PC-3 (cell line): ENCODE data around the gene DNAJC5. TPM values are rescaled to one million over a fixed set of nuclear protein-coding genes. Genes with fewer than 3 reads are reported as not detected.

ENCODE experiments used
- ATAC-seq: fragments of 200-7000 bp; cut with Tn5 transposase; 2 replicates; pipeline ENCODE4 v1.9.1; 2020; ENCODE audit warnings: mild to moderate bottlenecking, moderate library complexity
- BruUV-seq: library from RNA; stranded (reverse); fragments of 400-500 nt; replicated peaks from 2 replicates; lab custom pipeline; 2021; lab: Mats Ljungman, UMichigan
- CTCF ChIA-PET: fragments of 300-600 bp; sonication (Branson Sonifier 250); formaldehyde crosslinking; loops from one replicate; lab custom pipeline; 2022; ENCODE audit warnings: antibody characterized with exemption; lab: Charles Lee
- POLR2A ChIA-PET: fragments of 300-600 bp; sonication (Branson Sonifier 250); formaldehyde crosslinking; loops from one replicate; lab custom pipeline; 2022; ENCODE audit warnings: antibody characterized with exemption; ENCODE audit not compliant: unreplicated experiment; lab: Charles Lee
- DNase-seq: peaks from one replicate; pipeline ENCODE4 v3.0.0-alpha.2; 2015
- H2AFZ ChIP-seq: fragments of 300-600 bp; sonication (generic); 2 replicates; pipeline ENCODE4 v1.6.0; 2016; ENCODE audit warnings: antibody characterized with exemption, low read length
- H3F3A ChIP-seq: fragments of 300-600 bp; sonication (generic); one replicate; pipeline ENCODE4 v1.6.0; 2017; ENCODE audit warnings: antibody characterized with exemption, low read length, control low read depth, mild to moderate bottlenecking; ENCODE audit not compliant: unreplicated experiment
- H3K27ac ChIP-seq: fragments of 300-600 bp; sonication (generic); 2 replicates; pipeline ENCODE4 v1.5.1; 2016; ENCODE audit warnings: mild to moderate bottlenecking, low read length
- H3K27me3 ChIP-seq: fragments of 300-600 bp; sonication (generic); 2 replicates; pipeline ENCODE4 v1.6.1; 2016; ENCODE audit warnings: low read length, mixed read lengths
- H3K36me3 ChIP-seq: fragments of 300-600 bp; sonication (generic); 2 replicates; pipeline ENCODE4 v1.6.1; 2016; ENCODE audit warnings: low read depth, mixed run types, low read length, mixed read lengths
- H3K4me1 ChIP-seq: fragments of 300-600 bp; sonication (generic); 2 replicates; pipeline ENCODE4 v1.5.1; 2016; ENCODE audit warnings: low read length; ENCODE audit not compliant: insufficient read depth
- H3K4me2 ChIP-seq: fragments of 300-600 bp; sonication (generic); 2 replicates; pipeline ENCODE4 v1.6.0; 2016; ENCODE audit warnings: low read length
- H3K4me3 ChIP-seq: fragments of 300-600 bp; sonication (generic); 2 replicates; pipeline ENCODE4 v1.5.1; 2016; ENCODE audit warnings: mild to moderate bottlenecking, low read length, mixed read lengths
- H3K79me2 ChIP-seq: fragments of 300-600 bp; sonication (generic); 2 replicates; pipeline ENCODE4 v1.6.1; 2017; ENCODE audit warnings: low read length, mixed read lengths
- H3K9ac ChIP-seq: fragments of 300-600 bp; sonication (generic); 2 replicates; pipeline ENCODE4 v1.6.0; 2016; ENCODE audit warnings: mild to moderate bottlenecking, low read length
- H3K9me2 ChIP-seq: fragments of 300-600 bp; sonication (generic); replicated peaks from 2 replicates; pipeline ENCODE4 v1.6.1; 2016; ENCODE audit warnings: mixed run types, low read length, mixed read lengths
- H3K9me3 ChIP-seq: fragments of 300-600 bp; sonication (generic); 2 replicates; pipeline ENCODE4 v1.6.1; 2016; ENCODE audit warnings: low read length, mixed read lengths
- H4K20me1 ChIP-seq: fragments of 300-600 bp; sonication (generic); 2 replicates; pipeline ENCODE4 v1.6.1; 2016; ENCODE audit warnings: low read length, mixed read lengths
- EZH2 ChIP-seq: fragments of 300-600 bp; sonication (generic); IDR thresholded peaks from one replicate; pipeline ENCODE4 v1.6.1; 2017; ENCODE audit warnings: antibody characterized with exemption, mild to moderate bottlenecking, low read length; ENCODE audit not compliant: unreplicated experiment
- EZH2phosphoT487 ChIP-seq: fragments of 300-600 bp; sonication (generic); IDR thresholded peaks from 2 replicates; pipeline ENCODE4 v1.6.1; 2018; ENCODE audit warnings: mild to moderate bottlenecking, antibody characterized with exemption, low read length, borderline replicate concordance
- intact Hi-C: fragments of 100-400 bp; cut with micrococcal nuclease; formaldehyde crosslinking; loops from 2 replicates; pipeline ENCODE4 v1.9.0; 2023
- total RNA-seq: library from RNA; depleted of rRNA; stranded (reverse); fragments of >200 nt; gene quantifications from 2 replicates; pipeline ENCODE4 v1.2.3, GENCODE V29; 2014
- TF ChIP-seq, protein P1 (sequence below): fragments of 300-600 bp; sonication (generic); conservative IDR thresholded peaks from 2 replicates; pipeline ENCODE4 v1.5.1; 2017; ENCODE audit warnings: antibody characterized with exemption, low read depth, mild to moderate bottlenecking, low read length

The DNAJC5 gene
- total RNA-seq, 1 experiment from 2014 or later, result 73.7 TPM

DNA sequence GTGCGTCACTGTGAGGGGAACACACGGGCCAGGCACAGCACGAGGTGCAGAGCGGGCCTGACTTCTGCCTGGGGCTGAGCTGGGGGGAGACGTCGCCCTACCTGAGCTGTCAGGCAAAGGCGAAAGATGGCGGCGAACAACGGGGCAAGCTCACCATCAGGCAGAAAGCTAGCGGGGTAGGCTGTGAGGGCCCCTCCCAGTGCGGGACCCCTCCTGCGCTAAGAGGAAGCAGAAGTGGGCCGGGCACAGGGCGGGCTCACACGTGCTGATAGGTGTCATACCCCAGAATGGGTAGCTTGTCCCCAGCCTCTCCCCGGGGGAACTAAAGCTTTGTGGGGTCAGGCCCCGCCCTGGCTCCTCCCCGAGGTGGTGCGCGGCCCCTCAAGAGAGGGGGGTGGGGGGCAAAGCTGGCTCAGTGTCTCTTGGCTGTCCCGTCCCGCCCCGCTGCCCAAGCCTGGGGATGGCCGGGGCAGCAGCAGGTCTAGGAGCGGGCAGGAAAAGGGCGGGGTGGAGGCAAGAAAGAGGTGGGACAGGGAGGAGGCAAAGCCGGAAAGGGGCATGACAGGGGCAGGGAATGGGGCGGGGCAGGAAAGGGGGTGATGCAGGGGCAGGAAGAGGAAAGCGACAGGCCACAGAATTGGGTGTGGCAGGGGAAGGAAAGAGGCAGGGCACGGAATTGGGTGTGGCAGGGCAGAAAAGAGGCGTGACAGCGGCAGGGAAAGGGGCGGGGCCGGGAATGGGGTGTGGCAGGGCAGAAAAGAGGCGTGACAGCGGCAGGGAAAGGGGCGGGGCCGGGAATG, 46.6 kb downstream of the DNAJC5 start:
- no peak overlapping the region for H2AFZ ChIP-seq
- no TSS peak for BruUV-seq
- intact Hi-C loops, result no loop called here
- no peak overlapping the region for H3K4me3 ChIP-seq
- peaks cover 23% of the 10 kb centered on the region for H3K36me3 ChIP-seq
- peaks cover 9% of the 10 kb centered on the region for H3F3A ChIP-seq
- TF ChIP-seq, protein P1, sequence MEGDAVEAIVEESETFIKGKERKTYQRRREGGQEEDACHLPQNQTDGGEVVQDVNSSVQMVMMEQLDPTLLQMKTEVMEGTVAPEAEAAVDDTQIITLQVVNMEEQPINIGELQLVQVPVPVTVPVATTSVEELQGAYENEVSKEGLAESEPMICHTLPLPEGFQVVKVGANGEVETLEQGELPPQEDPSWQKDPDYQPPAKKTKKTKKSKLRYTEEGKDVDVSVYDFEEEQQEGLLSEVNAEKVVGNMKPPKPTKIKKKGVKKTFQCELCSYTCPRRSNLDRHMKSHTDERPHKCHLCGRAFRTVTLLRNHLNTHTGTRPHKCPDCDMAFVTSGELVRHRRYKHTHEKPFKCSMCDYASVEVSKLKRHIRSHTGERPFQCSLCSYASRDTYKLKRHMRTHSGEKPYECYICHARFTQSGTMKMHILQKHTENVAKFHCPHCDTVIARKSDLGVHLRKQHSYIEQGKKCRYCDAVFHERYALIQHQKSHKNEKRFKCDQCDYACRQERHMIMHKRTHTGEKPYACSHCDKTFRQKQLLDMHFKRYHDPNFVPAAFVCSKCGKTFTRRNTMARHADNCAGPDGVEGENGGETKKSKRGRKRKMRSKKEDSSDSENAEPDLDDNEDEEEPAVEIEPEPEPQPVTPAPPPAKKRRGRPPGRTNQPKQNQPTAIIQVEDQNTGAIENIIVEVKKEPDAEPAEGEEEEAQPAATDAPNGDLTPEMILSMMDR, result no peak
- H3K4me1 ChIP-seq, result peaks cover 4% of the 10 kb centered on the region; the same call in 1 of the 2 replicates
- H3K9me2 ChIP-seq, result no peaks in the 10 kb centered on the region
- H3K9ac ChIP-seq, result no peak overlapping the region
- peaks cover 16% of the 10 kb centered on the region; the same call in 1 of the 2 replicates for H4K20me1 ChIP-seq
- DNase-seq (peak; percentile 54), ATAC-seq (peak; percentile 41)
- peaks cover 10% of the 10 kb centered on the region for H3K79me2 ChIP-seq
- no peak overlapping the region for H3K4me2 ChIP-seq
- H3K9me3 ChIP-seq, result no peaks in the 10 kb centered on the region
- H3K27ac ChIP-seq, result peak overlapping the region; percentile 55
- CTCF ChIA-PET, result interaction anchor here (0.5 kb wide), 1 partner anchor 440 kb away, joined by 3 read pairs; no protein-coding TSS in a partner anchor
- POLR2A ChIA-PET, result no interaction called here
- H3K27me3 ChIP-seq, result no peaks in the 10 kb centered on the region

DNA sequence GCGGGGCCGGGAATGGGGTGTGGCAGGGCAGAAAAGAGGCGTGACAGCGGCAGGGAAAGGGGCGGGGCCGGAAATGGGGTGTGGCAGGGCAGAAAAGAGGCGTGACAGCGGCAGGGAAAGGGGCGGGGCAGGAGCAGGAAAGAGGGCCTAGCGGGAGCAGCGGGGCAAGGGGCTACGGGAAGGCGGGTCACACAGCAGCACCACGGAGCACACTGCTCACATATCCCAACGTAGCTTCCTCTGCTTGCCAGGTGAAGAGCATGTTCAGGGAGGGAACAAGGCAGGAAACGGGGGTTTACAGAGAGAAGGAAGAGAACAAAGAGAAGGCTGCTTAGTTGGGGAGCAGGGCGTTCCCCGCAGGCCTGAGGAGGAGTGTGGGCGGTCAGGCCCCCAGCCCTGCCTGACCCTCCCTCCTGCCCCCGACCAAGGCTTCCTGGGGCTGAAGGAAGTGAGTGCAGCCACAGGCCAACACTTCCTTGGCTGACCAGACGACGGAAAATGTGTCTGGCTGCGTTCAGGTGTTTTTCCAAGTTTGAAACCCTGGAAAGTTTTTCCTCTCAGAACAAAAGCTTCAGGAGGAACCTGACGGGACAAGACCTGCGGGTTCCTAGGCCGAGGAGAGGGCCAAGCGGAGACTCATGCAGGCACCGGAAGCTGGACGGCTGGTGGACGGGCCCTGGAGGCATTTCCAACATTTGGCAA, 47.5 kb downstream of the DNAJC5 start:
- H2AFZ ChIP-seq, result no peak overlapping the region
- peaks cover 4% of the 10 kb centered on the region; the same call in 1 of the 2 replicates for H3K4me1 ChIP-seq
- H3K9me3 ChIP-seq, result no peaks in the 10 kb centered on the region
- H3K27me3 ChIP-seq, result no peaks in the 10 kb centered on the region
- DNase-seq (no peak), ATAC-seq (no peak)
- intact Hi-C loops, result no loop called here
- H3K9me2 ChIP-seq, result no peaks in the 10 kb centered on the region
- ChIA-PET POLR2A (no interaction called here), CTCF (no interaction called here)
- BruUV-seq, result no TSS peak
- peaks cover 9% of the 10 kb centered on the region for H3F3A ChIP-seq
- H4K20me1 ChIP-seq, result peaks cover 22% of the 10 kb centered on the region
- H3K27ac ChIP-seq, result no peak overlapping the region
- no peak overlapping the region for H3K4me3 ChIP-seq
- no peak overlapping the region for H3K9ac ChIP-seq
- peaks cover 18% of the 10 kb centered on the region for H3K79me2 ChIP-seq
- H3K36me3 ChIP-seq, result peaks cover 23% of the 10 kb centered on the region
- TF ChIP-seq EZH2phosphoT487, result no peak
- no peak for TF ChIP-seq EZH2
- TF ChIP-seq, protein P1, result no peak
- no peak overlapping the region for H3K4me2 ChIP-seq
